CD4-positive, alpha-beta T cell treated with Interleukin-2 at 100 ng/mL for 4 hours (primary cell): ENCODE measurements around the gene TALDO1.
A peak's percentile ranks its signal among the peaks of the same experiment; 100 is the strongest.

ENCODE experiments used
- DNase-seq: peaks from one replicate; pipeline ENCODE4 v3.0.0-alpha.2; 2020; ENCODE audit warnings: low spot score

TALDO1 gene

GRCh38 chr11:770642-771616, 23.7 kb downstream of the TALDO1 start:
- DNase-seq: no peak

- DNase-seq: no peak
Observed at GRCh38 chr11:771617-772204, 24.4 kb downstream of the TALDO1 start.

- DNase-seq: no peak
Observed at GRCh38 chr11:772429-773390, 25.4 kb downstream of the TALDO1 start.

- no peak for DNase-seq
Observed at GRCh38 chr11:773425-773824, 26.2 kb downstream of the TALDO1 start.

GRCh38 chr11:773830-774229, 26.6 kb downstream of the TALDO1 start:
- DNase-seq: no peak

GRCh38 chr11:774873-775592, 27.8 kb downstream of the TALDO1 start:
- DNase-seq: no peak

- DNase-seq: no peak
Observed at GRCh38 chr11:776263-776560, 28.9 kb downstream of the TALDO1 start.

GRCh38 chr11:776561-777287, 29.5 kb downstream of the TALDO1 start:
- no peak for DNase-seq

GRCh38 chr11:777288-778255, 30.3 kb downstream of the TALDO1 start, which contains the start of gene GATD1:
Gene GATD1 (minus strand): TSS chr11:777487. CDS start chr11:777462, 25 bp downstream.
- peak; percentile 93 for DNase-seq

- no peak for DNase-seq
Observed at GRCh38 chr11:778976-779954, 32.0 kb downstream of the TALDO1 start.

- DNase-seq: no peak
Observed at GRCh38 chr11:779955-780532, 32.8 kb downstream of the TALDO1 start.

- no peak for DNase-seq
Observed at GRCh38 chr11:782264-783174, 35.3 kb downstream of the TALDO1 start.

GRCh38 chr11:783581-784015, 36.3 kb downstream of the TALDO1 start:
- peak; percentile 18 for DNase-seq

- DNase-seq: no peak
Observed at GRCh38 chr11:786235-787083, 39.2 kb downstream of the TALDO1 start.

- DNase-seq: no peak
Observed at GRCh38 chr11:787084-787675, 39.9 kb downstream of the TALDO1 start.
